HG03521 (cell line): ENCODE measurements around the gene MPZL1.

Experiments
- ATAC-seq: cut with Tn5 transposase; IDR thresholded peaks from one replicate; pipeline ENCODE4 v1.9.1; 2021; ENCODE audit warnings: mild to moderate bottlenecking, moderate library complexity; ENCODE audit not compliant: unreplicated experiment

The MPZL1 gene

DNA sequence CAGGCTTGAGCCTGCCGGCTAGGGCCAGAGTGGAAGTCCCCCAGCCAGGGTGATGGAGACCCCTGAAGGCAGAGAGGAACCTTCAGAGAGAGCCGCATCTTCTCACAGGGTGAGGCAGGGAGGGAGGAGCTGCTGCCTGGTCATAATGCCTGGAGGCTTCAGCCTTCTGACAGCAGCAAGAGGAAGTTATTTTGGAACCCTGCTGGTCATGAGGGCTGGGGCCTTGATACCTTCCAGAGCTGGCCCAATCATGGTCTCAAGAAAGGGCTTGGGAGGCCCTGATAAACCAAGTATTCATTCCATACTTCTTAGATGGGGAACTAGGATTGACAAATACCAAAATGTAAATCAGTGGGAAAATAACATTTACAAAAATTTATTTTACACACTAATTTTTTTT is 26.6 kb upstream of the MPZL1 start:
- ATAC-seq: no peak

DNA sequence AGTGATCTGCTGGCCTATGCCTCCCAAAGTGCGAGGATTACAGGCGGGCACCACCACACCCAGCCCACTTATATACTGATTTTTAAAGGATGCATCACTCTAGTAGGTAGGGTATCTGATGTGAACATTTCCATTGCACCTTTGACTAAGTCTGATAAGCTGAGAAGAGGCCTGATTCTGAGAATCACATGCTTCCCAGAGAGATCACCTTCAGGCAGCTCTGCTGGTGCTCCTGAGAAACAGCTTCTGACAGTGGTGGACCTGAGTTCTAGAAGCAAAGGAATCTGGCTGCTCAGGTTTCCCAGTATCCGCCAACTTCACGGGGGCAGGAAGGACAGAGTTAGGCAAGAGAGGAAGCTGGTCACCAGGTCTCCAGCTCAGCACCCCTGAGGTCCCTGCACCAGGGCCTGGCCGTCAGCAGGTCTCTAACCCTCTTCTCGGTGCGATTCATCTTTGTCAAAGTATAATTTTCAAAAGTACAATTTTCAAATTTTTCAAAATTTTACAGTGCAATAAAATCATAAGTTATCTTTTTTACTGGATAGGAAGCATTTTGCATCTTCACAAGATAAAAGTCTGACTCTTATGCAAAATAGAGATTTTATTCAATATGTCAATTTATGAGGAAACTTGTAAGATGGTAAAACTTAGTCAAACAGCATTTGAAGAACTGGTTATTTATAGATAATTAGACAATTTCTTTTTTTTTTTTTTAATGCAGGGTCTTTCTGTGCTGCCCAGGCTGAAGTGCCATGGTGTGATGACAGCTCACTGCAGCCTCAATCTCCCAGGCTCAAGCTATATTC is 25.8 kb upstream of the MPZL1 start:
- no peak for ATAC-seq

DNA sequence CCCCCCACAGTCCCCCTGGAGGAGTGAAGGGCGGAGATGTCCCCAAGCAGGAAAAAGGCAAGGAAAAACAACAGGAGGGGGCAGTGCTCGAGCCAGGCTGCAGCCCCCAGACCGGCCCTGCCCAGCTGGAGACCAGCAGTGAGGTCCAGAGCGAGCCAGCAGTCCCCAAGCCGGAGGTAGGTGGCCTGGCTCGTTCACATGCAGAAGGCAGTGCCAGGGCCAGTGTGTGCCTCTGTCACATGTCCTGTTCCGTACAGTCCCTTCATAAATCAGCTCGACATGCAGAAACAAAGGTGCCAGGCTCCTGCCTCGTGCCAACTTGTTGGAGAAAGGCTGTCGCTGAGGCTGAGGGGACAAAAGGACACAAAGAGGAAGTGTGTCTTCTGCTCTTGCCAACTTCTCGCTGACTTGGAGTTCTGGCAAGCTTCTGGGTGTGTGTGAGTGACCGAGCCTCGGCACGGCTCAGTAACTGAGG is 24.1 kb upstream of the MPZL1 start:
- no peak for ATAC-seq

DNA sequence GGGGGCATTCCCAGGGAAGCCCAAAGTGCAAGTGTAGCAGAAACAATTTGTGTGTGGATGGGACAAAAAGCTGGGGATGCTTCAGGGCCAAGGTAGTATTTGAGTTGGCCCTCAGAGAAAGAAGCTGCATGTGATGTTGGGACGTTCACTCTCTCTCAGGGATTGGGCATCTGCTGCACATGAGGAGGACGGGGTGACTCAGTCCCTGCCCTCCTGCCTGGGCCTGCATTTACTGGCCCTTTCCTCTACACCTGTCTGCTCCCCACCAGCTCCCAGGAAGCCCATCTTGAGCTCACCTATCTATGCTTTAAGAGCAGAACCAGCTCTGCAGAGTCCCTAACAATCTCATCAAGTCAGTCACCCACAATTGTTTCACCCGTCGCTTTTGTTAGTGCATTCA is 23.5 kb upstream of the MPZL1 start:
- ATAC-seq: no peak

DNA sequence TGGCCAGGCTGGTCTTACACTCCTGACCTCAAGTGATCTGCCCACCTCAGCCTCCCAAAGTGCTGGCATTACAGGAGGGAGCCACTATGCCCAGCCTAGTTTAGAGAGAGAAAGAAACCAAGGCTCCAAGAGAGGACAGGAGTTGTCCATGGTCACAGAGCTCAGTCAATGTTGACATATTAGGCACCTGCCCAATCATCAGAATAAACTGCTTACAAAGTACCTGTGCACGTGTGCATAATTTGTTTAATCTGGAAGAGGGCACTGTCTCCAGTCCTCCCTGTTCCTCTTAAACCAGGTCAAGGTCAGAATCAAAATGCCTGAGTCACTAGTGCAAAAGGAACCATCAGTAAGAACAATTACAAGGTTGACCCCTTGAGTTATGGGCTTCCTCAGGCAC is 20.3 kb upstream of the MPZL1 start:
- no peak for ATAC-seq

DNA sequence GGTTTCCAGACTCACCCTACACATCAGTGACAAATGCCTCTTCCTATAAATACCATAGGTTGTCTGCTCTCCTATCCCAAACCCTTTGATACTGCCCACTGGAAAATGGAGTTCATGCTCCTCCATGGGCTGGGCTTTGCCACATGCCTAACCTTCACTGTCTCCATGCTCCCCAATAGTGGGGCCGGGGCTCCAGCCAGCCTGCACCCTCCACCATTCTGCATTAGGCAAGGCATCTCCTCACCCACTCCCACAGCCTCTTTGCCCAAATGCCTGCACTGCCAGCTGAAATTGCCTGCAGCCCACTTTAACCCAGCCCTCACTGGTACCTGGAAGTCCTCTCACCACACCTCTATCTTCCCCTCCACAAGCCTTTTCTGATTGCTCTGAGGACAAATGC is 18.2 kb upstream of the MPZL1 start:
- ATAC-seq: no peak

DNA sequence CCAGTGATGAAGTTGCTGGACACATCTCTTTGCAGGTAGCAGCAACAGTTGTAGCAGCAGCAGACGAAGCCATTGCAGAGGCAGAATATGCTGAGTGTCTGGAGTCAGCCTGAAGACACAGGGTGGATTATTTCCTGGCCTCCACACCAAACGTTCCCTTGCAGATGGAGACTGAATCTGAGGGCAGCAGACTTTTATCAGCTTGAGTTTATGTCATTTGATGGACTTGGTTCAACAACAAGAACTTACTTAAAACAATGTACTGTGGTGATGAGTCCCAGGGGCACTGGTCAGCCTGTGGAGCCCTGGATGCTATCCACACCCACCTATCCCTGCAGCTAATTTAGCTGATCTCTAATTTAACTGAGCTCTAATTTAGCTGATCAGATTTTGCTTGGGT is 17.1 kb upstream of the MPZL1 start:
- ATAC-seq: no peak

DNA sequence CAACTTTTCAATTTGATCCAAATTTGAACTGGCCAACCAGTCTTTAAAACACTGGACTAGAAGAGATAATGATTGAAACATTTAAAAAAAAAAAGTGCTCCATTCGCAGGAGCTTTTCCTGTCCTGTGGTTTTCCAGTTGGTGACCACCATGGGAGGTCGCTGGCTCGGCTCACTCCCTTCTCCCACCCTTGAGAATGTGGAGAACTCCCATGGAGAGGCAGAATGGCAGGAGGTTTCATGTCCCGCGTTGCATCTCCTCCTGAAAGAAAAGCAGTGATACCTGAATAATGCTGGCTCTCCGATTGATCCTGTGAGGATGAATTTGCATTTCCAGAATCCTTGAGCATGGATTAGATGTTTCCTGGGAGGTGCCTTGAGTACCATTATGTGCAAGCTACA is 16.5 kb upstream of the MPZL1 start:
- no peak for ATAC-seq

DNA sequence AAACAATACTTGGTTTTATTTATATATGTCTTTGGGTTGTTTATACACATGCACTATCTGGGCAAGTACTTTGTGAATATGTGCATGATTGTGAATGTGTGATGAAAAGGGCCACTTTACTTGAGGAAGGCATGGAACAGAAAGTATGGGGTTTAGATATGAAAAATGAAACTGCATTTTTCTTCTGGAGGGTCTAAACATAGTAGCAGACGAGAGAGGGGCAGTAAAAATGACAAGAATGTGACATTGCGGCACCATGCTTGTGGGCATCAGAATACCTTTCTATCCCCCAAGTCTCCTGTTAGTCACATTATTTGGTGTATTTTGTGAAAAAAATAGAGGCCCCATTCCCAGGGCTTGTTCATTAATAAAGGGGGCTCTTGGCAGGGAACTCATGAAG is 15.4 kb upstream of the MPZL1 start:
- no peak for ATAC-seq

DNA sequence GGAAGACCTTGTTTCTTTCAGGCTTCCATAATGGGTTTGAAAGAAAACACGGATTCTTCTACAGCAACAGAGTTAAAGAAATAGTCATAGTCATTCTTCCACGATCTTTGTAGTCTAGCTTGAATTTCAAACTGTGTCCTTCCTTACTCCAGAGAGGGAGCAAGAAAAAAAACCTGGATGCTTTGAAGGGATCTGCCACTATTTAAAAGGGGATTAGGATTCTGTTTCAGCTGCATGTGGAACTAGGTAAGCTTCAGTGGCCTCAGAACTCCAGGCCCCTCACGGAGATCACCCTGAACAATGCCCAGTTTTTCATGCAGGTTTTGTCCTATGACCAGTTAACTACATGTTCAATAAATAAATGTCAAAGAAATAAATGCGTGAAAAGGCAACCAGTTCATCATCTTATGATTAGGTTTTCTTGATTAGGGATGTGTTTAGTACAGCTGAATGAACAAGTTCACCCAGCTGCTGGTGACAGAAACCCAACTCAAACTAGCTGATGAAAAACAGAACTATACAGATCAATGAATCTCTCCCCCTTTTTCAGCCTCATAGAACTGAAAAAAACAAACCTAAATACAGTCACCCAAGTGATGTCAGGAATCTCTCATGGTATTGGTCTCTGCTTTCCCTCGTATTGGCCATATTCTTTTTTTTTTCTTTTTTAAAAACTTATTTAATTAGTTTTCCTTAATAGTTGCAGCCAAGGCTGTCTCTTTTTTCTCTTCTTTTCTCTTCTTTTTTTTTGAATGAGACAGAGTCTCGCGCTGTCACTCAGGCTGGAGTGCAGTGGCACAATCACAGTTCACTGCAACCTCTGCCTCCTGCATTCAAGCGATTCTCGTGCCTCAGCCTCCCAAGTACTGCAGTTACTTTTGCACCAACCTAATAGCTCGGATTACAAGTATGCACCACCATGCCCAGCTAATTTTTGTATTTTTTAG is 14.6 kb upstream of the MPZL1 start:
- ATAC-seq: no peak

DNA sequence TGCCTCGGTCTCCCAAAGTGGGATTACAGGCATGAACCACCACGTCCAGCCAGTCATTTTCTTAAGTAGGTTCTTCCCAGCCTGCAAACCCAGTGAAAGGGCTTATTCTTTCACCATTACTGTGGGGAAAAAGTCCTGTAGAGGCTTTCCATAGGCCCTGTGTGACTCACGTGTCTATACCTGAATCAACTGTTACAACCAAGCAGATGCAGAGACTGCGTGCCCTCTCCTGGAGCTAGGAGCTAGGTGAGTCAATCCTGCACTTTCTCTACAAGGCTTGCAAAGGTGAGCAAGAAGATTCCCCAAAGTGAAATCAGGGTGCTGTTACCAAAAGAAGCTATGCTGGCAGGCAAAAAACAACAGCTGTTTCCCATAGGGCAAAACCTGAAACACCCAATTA is 13.8 kb upstream of the MPZL1 start:
- no peak for ATAC-seq

DNA sequence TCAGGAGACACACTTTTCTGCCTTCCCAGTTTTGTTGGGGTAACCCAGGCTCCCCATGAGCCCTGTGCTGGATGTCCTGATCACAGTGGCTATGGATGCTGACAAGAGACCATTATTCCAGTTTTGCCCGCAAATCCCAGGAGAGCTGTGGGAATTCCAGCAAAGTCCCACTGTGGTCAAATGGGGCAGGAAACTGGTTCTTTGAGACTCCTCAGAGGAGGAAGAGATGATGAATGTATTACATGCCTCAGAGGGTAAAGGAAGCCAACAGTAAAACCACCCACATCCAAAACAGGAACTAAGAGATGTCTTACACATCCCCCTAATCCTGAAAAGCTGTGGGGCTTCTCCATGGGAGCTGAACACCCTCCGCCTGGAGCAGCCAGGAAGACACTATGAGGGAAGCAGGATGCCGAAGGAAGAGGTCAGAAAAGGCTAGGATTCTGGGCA is 12.8 kb upstream of the MPZL1 start:
- no peak for ATAC-seq

DNA sequence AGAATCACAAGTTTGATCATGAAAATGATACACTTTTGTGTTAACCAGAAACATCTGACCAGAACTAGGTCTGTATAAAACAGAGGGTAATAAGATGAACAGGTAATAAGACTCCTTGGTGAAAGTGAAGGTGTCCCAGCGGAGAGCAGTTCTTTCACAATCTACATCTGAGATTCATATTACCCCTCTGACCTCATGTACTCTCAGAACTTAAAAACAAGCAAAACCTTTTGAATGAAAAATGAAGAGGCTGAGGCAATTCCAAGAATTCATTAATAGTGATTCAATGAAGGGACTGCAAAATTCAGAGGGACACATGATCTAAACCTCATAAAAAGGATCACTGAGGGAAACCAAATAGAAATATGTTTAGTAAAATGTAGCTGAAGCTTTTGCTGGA is 10.9 kb upstream of the MPZL1 start:
- ATAC-seq: no peak

DNA sequence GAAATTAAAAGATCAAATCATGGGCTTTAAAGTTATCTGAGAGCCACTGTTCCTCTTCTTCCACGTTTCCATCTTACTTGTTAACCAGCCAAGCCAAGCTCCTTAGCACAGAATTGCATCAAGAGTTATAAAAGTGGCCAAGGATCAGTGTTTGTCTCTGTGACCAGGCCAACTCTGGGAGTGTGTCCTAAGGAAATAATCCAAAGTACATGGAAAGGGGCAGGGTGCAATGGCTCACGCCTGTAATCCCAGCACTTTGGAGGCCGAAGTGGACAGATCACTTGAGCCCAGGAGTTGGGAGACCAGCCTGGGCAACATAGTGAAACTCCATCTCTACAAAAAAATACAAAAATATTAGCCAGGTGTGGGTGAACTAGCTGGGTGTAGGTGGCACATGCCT is 10.0 kb upstream of the MPZL1 start:
- no peak for ATAC-seq

DNA sequence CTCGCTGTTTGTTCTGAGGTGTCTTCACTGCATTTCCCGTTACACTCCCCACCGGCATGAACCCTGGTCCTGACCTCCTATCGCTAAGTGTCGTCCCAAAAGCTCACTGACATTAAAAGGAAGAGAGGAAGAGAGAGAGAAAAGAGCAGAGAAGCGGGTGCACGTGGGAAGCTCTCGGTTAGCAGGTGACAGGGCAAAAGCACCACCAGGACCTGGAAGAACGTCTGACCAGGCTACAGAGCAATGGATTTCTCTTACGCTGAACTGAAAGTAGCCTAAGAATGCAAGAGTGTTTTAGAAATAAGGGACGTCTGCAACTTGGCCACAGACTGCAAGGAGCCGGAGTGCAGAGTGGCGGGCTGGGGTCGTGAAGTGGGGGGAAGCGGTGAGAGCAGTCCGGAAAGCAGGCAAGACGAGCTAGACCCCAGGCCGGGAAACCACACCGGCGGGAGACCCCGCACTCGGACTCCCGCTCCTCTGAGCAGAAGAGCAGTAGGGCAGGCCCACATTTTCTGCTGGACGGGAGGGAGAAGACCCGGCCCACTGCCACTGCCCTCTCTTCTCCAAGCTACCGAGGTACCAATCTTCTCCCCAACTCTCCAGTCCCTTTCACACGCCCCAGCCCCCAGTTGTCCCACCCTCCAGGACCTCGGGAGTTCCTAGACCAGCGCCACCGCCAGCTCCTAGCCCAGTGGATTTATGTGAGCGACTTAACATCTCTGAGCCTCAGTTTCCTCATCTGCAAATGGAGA is 8.3 kb upstream of the MPZL1 start:
- no peak for ATAC-seq

DNA sequence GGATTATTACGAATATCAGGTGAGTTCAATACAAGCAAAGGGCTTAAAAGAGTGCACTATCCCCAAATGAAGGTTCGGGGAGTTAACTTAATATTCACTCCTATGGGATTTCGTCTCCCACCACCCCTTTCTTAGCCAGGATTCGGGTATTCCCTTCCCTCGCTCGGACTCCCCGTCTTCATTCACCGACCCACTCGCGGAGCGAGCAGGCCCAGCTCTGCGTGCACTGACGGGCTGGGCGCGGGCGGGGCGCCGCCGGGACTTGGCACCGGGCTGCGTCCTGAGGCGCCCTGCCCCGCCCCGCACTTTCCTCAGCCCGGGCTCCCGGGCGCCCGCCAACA is 7.7 kb upstream of the MPZL1 start:
- peak; percentile 37 for ATAC-seq

DNA sequence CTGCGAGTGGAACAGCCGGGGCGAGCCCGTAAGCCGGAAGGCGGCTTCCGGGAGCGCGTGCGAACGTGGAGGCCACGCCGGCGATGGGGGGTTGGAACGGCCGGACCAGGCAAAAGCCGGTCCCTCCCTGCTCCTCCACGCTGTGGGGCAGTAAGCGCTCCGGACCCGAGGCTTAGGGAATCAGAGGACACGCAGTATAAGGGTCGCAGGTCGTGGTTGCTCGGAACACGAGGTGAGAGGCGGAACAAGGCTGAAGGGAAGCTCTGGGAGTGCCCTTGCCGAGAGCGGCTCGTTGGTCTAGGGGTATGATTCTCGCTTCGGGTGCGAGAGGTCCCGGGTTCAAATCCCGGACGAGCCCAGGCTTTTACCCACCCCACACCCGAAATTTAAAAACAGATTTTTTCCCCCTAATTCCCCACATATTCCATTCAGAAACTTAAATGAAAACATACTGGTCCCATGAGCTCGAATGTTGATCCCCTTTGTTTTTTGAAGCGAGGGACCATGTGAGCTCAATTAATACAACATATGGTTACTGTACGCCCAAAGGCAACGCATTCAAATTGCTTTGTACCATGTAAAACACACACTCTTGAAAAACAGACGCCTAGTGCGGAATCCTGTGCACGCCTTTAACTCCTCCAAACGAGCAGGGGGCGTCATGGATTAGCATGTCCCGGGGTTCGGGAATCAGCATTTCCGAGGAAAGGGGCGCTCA is 7.2 kb upstream of the MPZL1 start:
- peak; percentile 44 for ATAC-seq

DNA sequence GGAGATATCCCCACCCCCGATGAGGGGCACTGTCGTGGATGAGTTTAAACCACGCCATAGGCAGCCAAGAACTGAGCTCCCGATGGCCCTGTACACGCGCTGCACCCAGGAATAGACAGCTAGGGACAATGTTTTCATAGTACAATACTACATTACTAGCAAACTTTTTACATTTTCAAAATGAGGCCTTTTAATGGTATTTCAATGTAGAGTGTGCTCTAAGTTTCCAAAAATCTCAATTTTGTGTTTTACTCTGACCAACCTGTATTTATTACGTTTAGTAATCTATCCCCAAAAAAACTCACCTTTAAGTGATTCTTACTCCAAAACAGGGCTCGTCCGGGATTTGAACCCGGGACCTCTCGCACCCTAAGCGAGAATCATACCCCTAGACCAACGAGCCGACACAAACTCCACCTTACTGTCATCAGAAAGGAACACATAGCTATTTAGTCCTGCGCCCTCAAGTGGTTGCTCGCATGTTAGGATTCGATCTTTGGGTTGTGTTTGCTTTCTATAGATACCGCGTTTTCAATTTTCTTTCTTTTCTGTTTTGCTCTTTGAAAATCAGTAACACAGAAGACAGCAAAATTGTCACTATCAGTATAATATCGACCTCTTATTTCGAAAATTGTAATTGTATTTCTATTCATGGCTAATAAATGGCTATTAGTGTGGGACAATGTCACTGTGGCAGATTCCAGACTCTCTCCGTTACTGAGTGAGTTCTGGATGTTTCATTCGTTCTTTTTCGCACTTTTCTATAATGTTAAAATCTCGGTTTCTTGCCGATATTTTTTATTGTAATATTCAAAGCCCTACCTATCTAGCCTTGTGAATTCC is 6.4 kb upstream of the MPZL1 start:
- peak; percentile 42 for ATAC-seq

DNA sequence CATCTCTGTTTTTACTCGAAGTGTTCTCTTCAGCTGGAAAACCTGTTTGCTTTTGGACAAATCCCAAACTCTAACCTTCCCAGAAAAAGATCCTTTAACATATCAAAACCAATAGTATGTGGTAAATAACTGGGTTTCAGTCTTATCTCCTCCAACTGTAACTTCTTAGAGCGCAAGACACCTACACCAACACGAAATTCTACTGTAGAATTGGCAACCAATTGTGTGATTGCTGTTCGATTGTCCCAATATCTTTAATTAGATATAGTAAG is 5.8 kb upstream of the MPZL1 start:
- no peak for ATAC-seq

DNA sequence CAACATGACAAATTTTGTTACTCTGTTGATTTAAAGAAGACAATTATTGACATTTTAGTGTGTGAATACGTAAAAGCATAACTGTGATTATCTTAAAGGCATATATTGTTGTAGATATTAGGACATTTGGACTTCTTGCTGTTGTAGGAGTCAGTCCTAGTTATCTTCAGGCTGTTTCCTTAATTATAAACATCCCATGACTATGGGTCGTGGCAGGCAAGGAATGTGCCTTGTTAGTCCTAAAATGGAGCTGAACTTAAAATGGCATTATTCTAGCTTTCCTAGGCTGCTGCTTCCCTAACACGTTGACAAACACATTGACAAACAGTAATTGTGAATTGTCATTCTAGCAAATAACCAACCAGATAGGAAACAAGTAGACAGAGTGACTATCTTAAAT is 4.4 kb upstream of the MPZL1 start:
- ATAC-seq: no peak
